Mesenchymal stem cell (in vitro differentiated cells and primary cell): ENCODE results near the gene OLIG1.

Experiments
- DNase-seq: peaks from one replicate; pipeline ENCODE4 v3.0.0-alpha.2; 2013
- H2AFZ ChIP-seq: one replicate; pipeline ENCODE4 v1.6.1; 2013; ENCODE audit warnings: low read depth, mild to moderate bottlenecking, control low read depth, inconsistent platforms, low read length, moderate library complexity
- H2AK5ac ChIP-seq: 2 replicates; pipeline ENCODE4 v1.6.1; 2013; ENCODE audit warnings: low read length, moderate library complexity, mild to moderate bottlenecking, inconsistent platforms; ENCODE audit not compliant: severe bottlenecking
- H2BK120ac ChIP-seq: one replicate; pipeline ENCODE4 v1.6.1; 2013; ENCODE audit warnings: low read depth, mild to moderate bottlenecking, inconsistent platforms, low read length, moderate library complexity
- H2BK12ac ChIP-seq, 2 experiments: one replicate each; pipeline ENCODE4 v1.6.1; 2013; ENCODE audit warnings: inconsistent platforms in 2 of 2, low read length in 2 of 2, mild to moderate bottlenecking in 2 of 2, moderate library complexity in 2 of 2, control low read depth in 1 of 2
- H2BK15ac ChIP-seq: one replicate; pipeline ENCODE4 v1.6.1; 2013; ENCODE audit warnings: mild to moderate bottlenecking, low read depth, inconsistent platforms; ENCODE audit not compliant: poor library complexity, severe bottlenecking
- H2BK5ac ChIP-seq: 2 replicates; pipeline ENCODE4 v1.6.1; 2013; ENCODE audit warnings: low read depth, mild to moderate bottlenecking, low read length, control low read depth, inconsistent platforms; ENCODE audit not compliant: poor library complexity, severe bottlenecking
- H3K14ac ChIP-seq, 2 experiments: one replicate each; pipeline ENCODE4 v1.6.1; 2013; ENCODE audit warnings: inconsistent platforms in 2 of 2, low read length in 2 of 2, control low read depth in 1 of 2, mild to moderate bottlenecking in 1 of 2, moderate library complexity in 1 of 2
- H3K18ac ChIP-seq, 2 experiments: one replicate each; pipeline ENCODE4 v1.6.1; 2013; ENCODE audit warnings: inconsistent platforms in 2 of 2, low read length in 2 of 2, control low read depth in 1 of 2, low read depth in 1 of 2, mild to moderate bottlenecking in 1 of 2
- H3K23ac ChIP-seq, 2 experiments: one replicate each; pipeline ENCODE4 v1.6.1; 2013; ENCODE audit warnings: inconsistent platforms in 2 of 2, low read length in 2 of 2, mild to moderate bottlenecking in 2 of 2, moderate library complexity in 2 of 2, control low read depth in 1 of 2
- H3K27ac ChIP-seq: 2 replicates; pipeline ENCODE4 v1.5.1; 2013; ENCODE audit warnings: mild to moderate bottlenecking, moderate library complexity, low read length, control low read depth, inconsistent platforms; ENCODE audit not compliant: poor library complexity, severe bottlenecking
- H3K27me3 ChIP-seq, 2 experiments: 2 replicates each; pipeline versions ENCODE4 v1.6.1 to v1.7.0; 2013; ENCODE audit warnings: low read length in 2 of 2, mild to moderate bottlenecking in 2 of 2, moderate library complexity in 2 of 2, control low read depth in 1 of 2, inconsistent platforms in 1 of 2; ENCODE audit not compliant: control insufficient read depth in 1 of 2, insufficient read depth in 1 of 2
- H3K36me3 ChIP-seq, 2 experiments: 2 replicates each; pipeline versions ENCODE4 v1.6.1 to v1.7.0; 2013; ENCODE audit warnings: low read length in 2 of 2, control low read depth in 1 of 2, inconsistent platforms in 1 of 2, low read depth in 1 of 2, mild to moderate bottlenecking in 1 of 2; ENCODE audit not compliant: insufficient read depth in 2 of 2, control insufficient read depth in 1 of 2
- H3K4ac ChIP-seq, 2 experiments: one replicate each; pipeline ENCODE4 v1.6.1; 2013; ENCODE audit warnings: inconsistent platforms in 2 of 2, low read length in 2 of 2, mild to moderate bottlenecking in 2 of 2, moderate library complexity in 2 of 2, control low read depth in 1 of 2, low read depth in 1 of 2
- H3K4me1 ChIP-seq: 2 replicates; pipeline ENCODE4 v1.6.1; 2013; ENCODE audit warnings: low read depth, low read length, control low read depth; ENCODE audit not compliant: control insufficient read depth, insufficient read depth
- H3K4me2 ChIP-seq: 2 replicates; pipeline ENCODE4 v1.6.1; 2013; ENCODE audit warnings: low read length, mild to moderate bottlenecking, inconsistent platforms; ENCODE audit not compliant: poor library complexity, severe bottlenecking
- H3K4me3 ChIP-seq, 2 experiments: 2 replicates each; pipeline versions ENCODE4 v1.5.1 to v1.7.0; 2013; ENCODE audit warnings: low read length in 2 of 2, mild to moderate bottlenecking in 2 of 2, control low read depth in 1 of 2, low read depth in 1 of 2; ENCODE audit not compliant: insufficient read depth in 1 of 2
- H3K79me1 ChIP-seq: replicated peaks from 2 replicates; pipeline ENCODE4 v1.6.1; 2013; ENCODE audit warnings: mild to moderate bottlenecking, control low read depth, low read length, inconsistent platforms; ENCODE audit not compliant: poor library complexity, severe bottlenecking
- H3K9ac ChIP-seq: 2 replicates; pipeline ENCODE4 v1.7.0; 2013; ENCODE audit warnings: mild to moderate bottlenecking, low read length, moderate library complexity
- H3K9me3 ChIP-seq: 2 replicates; pipeline ENCODE4 v1.7.0; 2013; ENCODE audit warnings: mild to moderate bottlenecking, low read length; ENCODE audit not compliant: control insufficient read depth
- H4K8ac ChIP-seq: one replicate; pipeline ENCODE4 v1.6.1; 2013; ENCODE audit warnings: inconsistent platforms, mild to moderate bottlenecking, low read length, moderate library complexity
- H4K91ac ChIP-seq: one replicate; pipeline ENCODE4 v1.6.1; 2013; ENCODE audit warnings: mild to moderate bottlenecking, low read length, inconsistent platforms
- WGBS: methylation state at CpG from one replicate; pipeline ENCODE4 v1.1.7; 2013; ENCODE audit warnings: mixed read lengths; 5-methylcytosine and 5-hydroxymethylcytosine counted together

OLIG1 gene

GRCh38 chr21:33022489-33022827 lies 47.5 kb upstream of the OLIG1 start:
- Histone ChIP-seq H2BK15ac (no peak overlapping the region), H3K27ac (no peak overlapping the region), H4K91ac (no peak overlapping the region), H3K79me1 (no peaks in the 10 kb centered on the region), H3K36me3 (no peaks in the 10 kb centered on the region), H2AFZ (no peak overlapping the region), H3K27me3 (peaks cover 90 to 98% of the 10 kb centered on the region in 2 experiments), H2BK120ac (no peak overlapping the region), H2AK5ac (no peak overlapping the region), H3K9ac (no peak overlapping the region), H2BK12ac (no peak overlapping the region), H4K8ac (no peak overlapping the region), H3K4ac (no peak overlapping the region), H3K9me3 (no peaks in the 10 kb centered on the region), H3K23ac (no peak overlapping the region), H3K4me3 (no peak overlapping the region), H3K4me1 (peaks cover 10% of the 10 kb centered on the region), H3K4me2 (no peak overlapping the region), H2BK5ac (no peak overlapping the region), H3K14ac (no peak overlapping the region), H3K18ac (no peak overlapping the region)
- DNase-seq: no peak
- 52% methylated on average over 17 of the region's 17 CpGs for WGBS

GRCh38 chr21:33022828-33023573 lies 46.9 kb upstream of the OLIG1 start:
- Histone ChIP-seq H4K8ac (no peak overlapping the region), H4K91ac (no peak overlapping the region), H2BK5ac (no peak overlapping the region), H3K18ac (no peak overlapping the region), H3K14ac (no peak overlapping the region), H3K36me3 (no peaks in the 10 kb centered on the region), H2AK5ac (no peak overlapping the region), H3K9ac (no peak overlapping the region), H3K4me1 (peaks cover 10% of the 10 kb centered on the region), H2BK120ac (no peak overlapping the region), H3K4me3 (no peak overlapping the region), H3K23ac (no peak overlapping the region), H3K27ac (no peak overlapping the region), H3K4ac (no peak overlapping the region), H3K4me2 (no peak overlapping the region), H2BK15ac (no peak overlapping the region), H3K27me3 (peaks cover 89 to 98% of the 10 kb centered on the region in 2 experiments), H2BK12ac (no peak overlapping the region), H2AFZ (no peak overlapping the region), H3K9me3 (no peaks in the 10 kb centered on the region), H3K79me1 (no peaks in the 10 kb centered on the region)
- WGBS: 19% methylated on average over 52 of the region's 52 CpGs
- no peak for DNase-seq

- Histone ChIP-seq H3K23ac (no peak overlapping the region), H3K27me3 (peaks cover 89 to 98% of the 10 kb centered on the region in 2 experiments), H3K4ac (no peak overlapping the region), H2BK15ac (no peak overlapping the region), H3K18ac (no peak overlapping the region), H3K4me1 (peaks cover 10% of the 10 kb centered on the region), H3K79me1 (no peaks in the 10 kb centered on the region), H3K9me3 (peaks cover 4% of the 10 kb centered on the region), H3K4me2 (no peak overlapping the region), H3K27ac (no peak overlapping the region), H3K4me3 (no peak overlapping the region), H3K14ac (no peak overlapping the region), H4K91ac (peak overlapping the region; percentile 9), H2AK5ac (no peak overlapping the region), H2BK5ac (no peak overlapping the region), H4K8ac (no peak overlapping the region), H2BK12ac (no peak overlapping the region), H2BK120ac (no peak overlapping the region), H2AFZ (no peak overlapping the region), H3K9ac (no peak overlapping the region), H3K36me3 (no peaks in the 10 kb centered on the region)
- 59% methylated on average over 49 of the region's 49 CpGs for WGBS
- no peak for DNase-seq
These were observed 46.3 kb upstream of the OLIG1 start for GRCh38 chr21:33023574-33024200.

GRCh38 chr21:33024201-33025103 lies 45.5 kb upstream of the OLIG1 start:
- H3K4me1 ChIP-seq: peaks cover 11% of the 10 kb centered on the region
- H3K9ac ChIP-seq: no peak overlapping the region
- H2BK5ac ChIP-seq: no peak overlapping the region
- no peak overlapping the region for H4K91ac ChIP-seq
- no peak overlapping the region for H2BK12ac ChIP-seq
- no peak overlapping the region for H2BK15ac ChIP-seq
- no peaks in the 10 kb centered on the region for H3K79me1 ChIP-seq
- H3K23ac ChIP-seq: no peak overlapping the region
- DNase-seq: no peak
- WGBS: 52% methylated on average over 39 of the region's 40 CpGs
- no peak overlapping the region for H3K4me3 ChIP-seq
- no peak overlapping the region for H2BK120ac ChIP-seq
- no peaks in the 10 kb centered on the region for H3K36me3 ChIP-seq
- H3K18ac ChIP-seq: no peak overlapping the region
- H4K8ac ChIP-seq: no peak overlapping the region
- no peak overlapping the region for H3K27ac ChIP-seq
- H3K27me3 ChIP-seq: peaks cover 89 to 98% of the 10 kb centered on the region in 2 experiments
- H2AK5ac ChIP-seq: no peak overlapping the region
- H3K4me2 ChIP-seq: no peak overlapping the region
- no peak overlapping the region for H3K4ac ChIP-seq
- peaks cover 4% of the 10 kb centered on the region for H3K9me3 ChIP-seq
- no peak overlapping the region for H3K14ac ChIP-seq
- no peak overlapping the region for H2AFZ ChIP-seq
